HepG2 (cell line): ENCODE measurements around the gene GNRH2. TPM values are rescaled to one million over a fixed set of nuclear protein-coding genes. Genes with fewer than 3 reads are reported as not detected.

Experiments used
- ATF6 ChIP-seq: sonication (generic); formaldehyde crosslinking; conservative IDR thresholded peaks from 2 replicates; pipeline ENCODE4 v1.4.0; 2020; ENCODE audit warnings: missing genetic modification reagents
- BCL6 ChIP-seq: IDR thresholded peaks from 2 replicates; pipeline ENCODE4 v1.6.1; 2016; ENCODE audit warnings: missing genetic modification reagents, missing compliant biosample characterization
- ESRRA ChIP-seq: sonication (generic); formaldehyde crosslinking; IDR thresholded peaks from 2 replicates; pipeline ENCODE4 v1.5.1; 2020; ENCODE audit warnings: mild to moderate bottlenecking, low read depth, missing genetic modification reagents
- KLF11 ChIP-seq: IDR thresholded peaks from 2 replicates; pipeline ENCODE4 v1.6.1; 2016; ENCODE audit warnings: missing compliant biosample characterization
- MIER2 ChIP-seq: IDR thresholded peaks from 2 replicates; pipeline ENCODE4 v1.6.1; 2016; ENCODE audit warnings: missing biosample characterization, missing genetic modification reagents
- MTA3 ChIP-seq: sonication (generic); formaldehyde crosslinking; IDR thresholded peaks from 2 replicates; pipeline ENCODE4 v1.4.0; 2020; ENCODE audit warnings: missing genetic modification reagents
- POLR2G ChIP-seq: fragments of 200-400 bp; formaldehyde crosslinking; IDR thresholded peaks from 2 replicates; pipeline ENCODE4 v1.6.1; 2018; ENCODE audit warnings: mild to moderate bottlenecking, low read depth, low read length, moderate library complexity
- SETDB1 ChIP-seq: sonication (generic); formaldehyde crosslinking; IDR thresholded peaks from 2 replicates; pipeline ENCODE4 v1.5.1; 2020; ENCODE audit warnings: missing genetic modification reagents, mild to moderate bottlenecking, borderline replicate concordance
- SIX4 ChIP-seq: sonication (generic); formaldehyde crosslinking; IDR thresholded peaks from 2 replicates; pipeline ENCODE4 v1.4.0; 2020; ENCODE audit warnings: missing genetic modification reagents
- SKIL ChIP-seq: sonication (generic); formaldehyde crosslinking; IDR thresholded peaks from 2 replicates; pipeline ENCODE4 v1.8.0; 2022; ENCODE audit warnings: missing genetic modification reagents, mild to moderate bottlenecking, moderate library complexity, borderline replicate concordance
- TFE3 ChIP-seq: IDR thresholded peaks from 2 replicates; pipeline ENCODE4 v1.6.1; 2016
- ZMYM2 ChIP-seq: sonication (generic); formaldehyde crosslinking; IDR thresholded peaks from 2 replicates; pipeline ENCODE4 v1.8.0; 2022; ENCODE audit warnings: mild to moderate bottlenecking, missing genetic modification reagents
- ZNF18 ChIP-seq: sonication (generic); formaldehyde crosslinking; IDR thresholded peaks from 2 replicates; pipeline ENCODE4 v1.8.0; 2022; ENCODE audit warnings: mild to moderate bottlenecking, missing genetic modification reagents; ENCODE audit not compliant: insufficient replicate concordance
- ZNF232 ChIP-seq: sonication (generic); formaldehyde crosslinking; IDR thresholded peaks from 2 replicates; pipeline ENCODE4 v1.4.0; 2020; ENCODE audit warnings: missing genetic modification reagents, borderline replicate concordance
- ZNF883 ChIP-seq: sonication (generic); formaldehyde crosslinking; IDR thresholded peaks from 2 replicates; pipeline ENCODE4 v1.5.1; 2020; ENCODE audit warnings: mild to moderate bottlenecking, missing genetic modification reagents; ENCODE audit errors: not compliant biosample characterization
- polyA plus RNA-seq, 8 experiments: library from polyadenylated mRNA; depleted of rRNA in 3 of 8; stranded (reverse) in 7 of 8; unstranded in 1 of 8; fragments of >200 nt; fragmentation: Illumina TruSeq in 4 of 8; extraction: Trizol in 4 of 8; gene quantifications; 2 replicates each; pipeline versions ENCODE4 v1.2.1 to v1.2.3, GENCODE V29; 2011 to 2016; ENCODE audit warnings: low read depth in 4 of 8, missing spikeins in 1 of 8, mixed read lengths in 1 of 8; ENCODE audit not compliant: insufficient read depth in 1 of 8
- total RNA-seq, 5 experiments: library from RNA; depleted of rRNA; stranded (reverse); fragments of >200 nt; fragmentation: Illumina TruSeq; extraction: Trizol; gene quantifications; 2 replicates each; pipeline ENCODE4 v1.2.3, GENCODE V29; 2016; ENCODE audit warnings: low read depth in 1 of 5
- TF ChIP-seq, protein P1 (sequence below), 2 experiments: sonication (generic) in 1 of 2; formaldehyde crosslinking in 1 of 2; IDR thresholded peaks; 2 replicates each; pipeline versions ENCODE4 v1.4.0 to v1.6.1; 2018 to 2020; ENCODE audit warnings: missing genetic modification reagents in 2 of 2, borderline replicate concordance in 1 of 2, low read depth in 1 of 2, mild to moderate bottlenecking in 1 of 2, missing biosample characterization in 1 of 2

The GNRH2 gene
- total and polyA plus RNA-seq, 2 of the 13 experiments (the other 11 are each of a cell fraction or from before 2014, with no cell fraction given) = 0.28 TPM; not detected in 1

GRCh38 chr20:3082955-3083952 is 39.8 kb downstream of the GNRH2 start (continued):
- TF ChIP-seq, protein P1, sequence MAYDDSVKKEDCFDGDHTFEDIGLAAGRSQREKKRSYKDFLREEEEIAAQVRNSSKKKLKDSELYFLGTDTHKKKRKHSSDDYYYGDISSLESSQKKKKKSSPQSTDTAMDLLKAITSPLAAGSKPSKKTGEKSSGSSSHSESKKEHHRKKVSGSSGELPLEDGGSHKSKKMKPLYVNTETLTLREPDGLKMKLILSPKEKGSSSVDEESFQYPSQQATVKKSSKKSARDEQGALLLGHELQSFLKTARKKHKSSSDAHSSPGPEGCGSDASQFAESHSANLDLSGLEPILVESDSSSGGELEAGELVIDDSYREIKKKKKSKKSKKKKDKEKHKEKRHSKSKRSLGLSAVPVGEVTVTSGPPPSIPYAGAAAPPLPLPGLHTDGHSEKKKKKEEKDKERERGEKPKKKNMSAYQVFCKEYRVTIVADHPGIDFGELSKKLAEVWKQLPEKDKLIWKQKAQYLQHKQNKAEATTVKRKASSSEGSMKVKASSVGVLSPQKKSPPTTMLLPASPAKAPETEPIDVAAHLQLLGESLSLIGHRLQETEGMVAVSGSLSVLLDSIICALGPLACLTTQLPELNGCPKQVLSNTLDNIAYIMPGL (CRISPR knock-in tag; IDR thresholded peaks at IDR 0.05; ENCODE audit: borderline replicate concordance in 1 of 2, low read depth in 1 of 2) = 0 out of 4 replicates have a peak, but pooled peaks of 1 of the 2 experiments have one; percentile 12
- TF ChIP-seq SETDB1 (CRISPR knock-in tag) (no peak), ZNF232 (CRISPR knock-in tag) (no peak), ZNF18 (CRISPR knock-in tag) (no peak), ESRRA (CRISPR knock-in tag) (no peak), ATF6 (no peak), POLR2G (no peak), MIER2 (CRISPR knock-in tag) (no peak), SIX4 (CRISPR knock-in tag) (no peak), TFE3 (no peak), KLF11 (CRISPR knock-in tag) (no peak), ZMYM2 (CRISPR knock-in tag) (no peak), BCL6 (0 out of 2 replicates have a peak, but pooled peaks have one; percentile 12), SKIL (CRISPR knock-in tag) (0 out of 2 replicates have a peak, but pooled peaks have one; percentile 21), MTA3 (CRISPR knock-in tag) (no peak), ZNF883 (CRISPR knock-in tag) (no peak)
